ENCODE data around the gene SEMG1.

DNA sequence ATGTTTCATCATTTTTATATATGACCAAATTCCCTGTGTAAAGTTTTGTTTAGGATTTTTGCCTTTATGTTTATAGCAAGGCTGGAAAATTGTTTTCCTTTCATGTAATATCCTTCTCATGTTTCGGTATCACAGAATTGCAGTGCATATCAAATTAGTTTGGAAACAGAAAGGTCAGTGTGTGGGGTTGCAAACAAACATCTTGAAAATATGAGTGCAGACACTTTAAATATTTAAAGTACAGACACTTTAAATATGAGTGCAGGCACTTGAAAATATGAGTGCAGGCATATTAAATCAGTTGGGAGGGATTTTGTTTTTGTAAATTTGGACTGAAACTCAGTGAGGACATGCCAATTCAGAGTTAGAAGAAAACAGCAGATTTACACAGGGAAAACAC lies 41.0 kb downstream of the SEMG1 start:
- TF ChIP-seq, protein P1, sequence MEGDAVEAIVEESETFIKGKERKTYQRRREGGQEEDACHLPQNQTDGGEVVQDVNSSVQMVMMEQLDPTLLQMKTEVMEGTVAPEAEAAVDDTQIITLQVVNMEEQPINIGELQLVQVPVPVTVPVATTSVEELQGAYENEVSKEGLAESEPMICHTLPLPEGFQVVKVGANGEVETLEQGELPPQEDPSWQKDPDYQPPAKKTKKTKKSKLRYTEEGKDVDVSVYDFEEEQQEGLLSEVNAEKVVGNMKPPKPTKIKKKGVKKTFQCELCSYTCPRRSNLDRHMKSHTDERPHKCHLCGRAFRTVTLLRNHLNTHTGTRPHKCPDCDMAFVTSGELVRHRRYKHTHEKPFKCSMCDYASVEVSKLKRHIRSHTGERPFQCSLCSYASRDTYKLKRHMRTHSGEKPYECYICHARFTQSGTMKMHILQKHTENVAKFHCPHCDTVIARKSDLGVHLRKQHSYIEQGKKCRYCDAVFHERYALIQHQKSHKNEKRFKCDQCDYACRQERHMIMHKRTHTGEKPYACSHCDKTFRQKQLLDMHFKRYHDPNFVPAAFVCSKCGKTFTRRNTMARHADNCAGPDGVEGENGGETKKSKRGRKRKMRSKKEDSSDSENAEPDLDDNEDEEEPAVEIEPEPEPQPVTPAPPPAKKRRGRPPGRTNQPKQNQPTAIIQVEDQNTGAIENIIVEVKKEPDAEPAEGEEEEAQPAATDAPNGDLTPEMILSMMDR (IDR thresholded peaks at IDR 0.05; ENCODE audit: borderline replicate concordance, extremely low read depth, low read length, poor library complexity, severe bottlenecking), result no peak
- no peak for TF ChIP-seq EZH2 (IDR thresholded peaks at IDR 0.05; ENCODE audit: borderline replicate concordance, low read depth, low read length, severe bottlenecking)

All from DND-41 (cell line).